ENCODE data around the gene KMT2D.

The KMT2D gene

DNA sequence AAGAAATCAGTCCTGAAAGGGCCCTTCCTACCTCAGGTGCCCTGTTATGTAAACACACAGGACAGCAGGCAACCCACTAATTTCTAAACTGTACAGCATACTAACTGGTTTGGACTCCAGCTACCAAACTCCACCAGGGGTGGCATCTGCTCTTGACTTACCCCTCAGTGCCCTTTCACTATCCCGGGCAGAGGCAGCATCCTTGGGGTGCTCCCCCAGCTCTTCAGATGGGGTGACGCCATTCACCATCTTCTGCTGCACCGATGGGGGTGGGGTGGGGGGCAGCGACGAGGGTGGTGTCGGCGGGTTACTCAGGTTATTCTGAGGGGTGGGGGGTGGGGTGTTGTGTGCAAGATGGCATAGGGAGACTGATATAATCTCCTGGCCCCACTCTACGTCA is 30.5 kb downstream of the KMT2D start:
- H3K4me3 ChIP-seq (ENCODE audit: low read length) = no peak overlapping the region
- DNase-seq (ENCODE audit: low read depth) = no peak
- TF ChIP-seq, protein P1, sequence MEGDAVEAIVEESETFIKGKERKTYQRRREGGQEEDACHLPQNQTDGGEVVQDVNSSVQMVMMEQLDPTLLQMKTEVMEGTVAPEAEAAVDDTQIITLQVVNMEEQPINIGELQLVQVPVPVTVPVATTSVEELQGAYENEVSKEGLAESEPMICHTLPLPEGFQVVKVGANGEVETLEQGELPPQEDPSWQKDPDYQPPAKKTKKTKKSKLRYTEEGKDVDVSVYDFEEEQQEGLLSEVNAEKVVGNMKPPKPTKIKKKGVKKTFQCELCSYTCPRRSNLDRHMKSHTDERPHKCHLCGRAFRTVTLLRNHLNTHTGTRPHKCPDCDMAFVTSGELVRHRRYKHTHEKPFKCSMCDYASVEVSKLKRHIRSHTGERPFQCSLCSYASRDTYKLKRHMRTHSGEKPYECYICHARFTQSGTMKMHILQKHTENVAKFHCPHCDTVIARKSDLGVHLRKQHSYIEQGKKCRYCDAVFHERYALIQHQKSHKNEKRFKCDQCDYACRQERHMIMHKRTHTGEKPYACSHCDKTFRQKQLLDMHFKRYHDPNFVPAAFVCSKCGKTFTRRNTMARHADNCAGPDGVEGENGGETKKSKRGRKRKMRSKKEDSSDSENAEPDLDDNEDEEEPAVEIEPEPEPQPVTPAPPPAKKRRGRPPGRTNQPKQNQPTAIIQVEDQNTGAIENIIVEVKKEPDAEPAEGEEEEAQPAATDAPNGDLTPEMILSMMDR (IDR thresholded peaks at IDR 0.05; ENCODE audit: insufficient read depth, low read depth, low read length, missing control alignments) = no peak

DNA sequence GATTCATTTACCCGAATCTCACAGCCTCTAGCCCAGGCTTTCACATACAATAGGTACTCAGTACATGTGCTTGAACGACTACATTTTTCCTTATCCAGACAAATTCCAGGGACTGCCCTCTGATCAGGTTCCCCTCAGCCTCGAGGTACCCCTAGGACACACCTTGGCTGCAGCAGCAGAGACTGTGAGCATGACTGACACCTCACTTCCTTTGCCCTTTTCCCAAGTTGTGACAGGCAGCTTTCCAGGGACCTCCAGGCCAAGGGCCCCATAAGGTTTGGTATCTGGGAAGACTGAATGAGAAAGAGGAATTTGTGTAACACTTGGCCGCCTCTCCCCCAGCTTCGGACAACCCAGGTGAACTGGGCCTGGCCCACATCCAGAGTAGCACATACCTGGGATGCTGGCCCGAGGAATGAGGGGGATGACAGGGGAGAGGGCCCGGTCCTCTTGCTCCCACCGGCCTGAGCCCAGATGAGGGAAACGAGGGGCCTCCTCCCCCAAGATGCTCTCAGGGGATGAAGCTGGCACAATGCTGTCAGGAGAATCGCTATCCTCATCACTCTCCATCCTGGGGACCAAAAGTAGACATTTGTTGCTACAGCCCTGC is 31.8 kb downstream of the KMT2D start:
- no peak for DNase-seq (ENCODE audit: low read depth)
- TF ChIP-seq, protein P1 (IDR thresholded peaks at IDR 0.05; ENCODE audit: insufficient read depth, low read depth, low read length, missing control alignments) = no peak
- no peak overlapping the region for H3K4me3 ChIP-seq (ENCODE audit: low read length)

DNA sequence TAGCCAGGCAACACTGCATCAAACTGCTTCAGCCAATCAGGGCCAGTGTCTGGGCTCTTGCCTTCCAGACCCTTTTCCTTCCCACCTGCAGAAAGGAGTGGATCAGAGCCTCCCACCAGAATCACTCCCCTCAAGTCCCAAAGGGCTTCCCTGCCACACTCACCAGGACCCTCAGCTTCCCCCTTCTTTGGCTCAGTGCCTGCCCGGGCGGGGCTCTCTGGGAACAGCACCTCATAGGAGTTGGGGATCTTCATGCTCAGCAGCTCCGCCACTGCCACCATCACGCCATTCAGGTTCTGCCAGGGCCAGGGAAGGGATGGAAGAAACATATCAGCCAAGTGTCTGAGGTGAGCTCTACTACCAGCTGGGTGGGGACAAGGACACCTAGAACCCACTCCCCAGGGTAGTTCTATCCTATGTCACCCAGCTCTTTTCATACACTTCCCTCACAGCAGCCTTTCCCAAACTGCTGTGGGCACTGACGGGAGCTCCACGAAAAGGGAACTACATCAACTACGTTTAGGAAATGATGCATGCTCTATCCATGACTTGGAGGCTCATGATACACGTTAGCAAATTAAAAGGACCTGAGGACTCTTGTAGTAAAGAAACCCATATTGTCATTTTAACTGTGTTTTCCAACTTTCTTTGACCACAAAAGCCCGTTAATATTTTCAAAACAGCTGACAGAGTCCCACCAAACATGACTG is 32.6 kb downstream of the KMT2D start:
- no peak overlapping the region for H3K4me3 ChIP-seq (ENCODE audit: low read length)
- TF ChIP-seq, protein P1 (IDR thresholded peaks at IDR 0.05; ENCODE audit: insufficient read depth, low read depth, low read length, missing control alignments) = no peak
- DNase-seq (ENCODE audit: low read depth) = no peak

DNA sequence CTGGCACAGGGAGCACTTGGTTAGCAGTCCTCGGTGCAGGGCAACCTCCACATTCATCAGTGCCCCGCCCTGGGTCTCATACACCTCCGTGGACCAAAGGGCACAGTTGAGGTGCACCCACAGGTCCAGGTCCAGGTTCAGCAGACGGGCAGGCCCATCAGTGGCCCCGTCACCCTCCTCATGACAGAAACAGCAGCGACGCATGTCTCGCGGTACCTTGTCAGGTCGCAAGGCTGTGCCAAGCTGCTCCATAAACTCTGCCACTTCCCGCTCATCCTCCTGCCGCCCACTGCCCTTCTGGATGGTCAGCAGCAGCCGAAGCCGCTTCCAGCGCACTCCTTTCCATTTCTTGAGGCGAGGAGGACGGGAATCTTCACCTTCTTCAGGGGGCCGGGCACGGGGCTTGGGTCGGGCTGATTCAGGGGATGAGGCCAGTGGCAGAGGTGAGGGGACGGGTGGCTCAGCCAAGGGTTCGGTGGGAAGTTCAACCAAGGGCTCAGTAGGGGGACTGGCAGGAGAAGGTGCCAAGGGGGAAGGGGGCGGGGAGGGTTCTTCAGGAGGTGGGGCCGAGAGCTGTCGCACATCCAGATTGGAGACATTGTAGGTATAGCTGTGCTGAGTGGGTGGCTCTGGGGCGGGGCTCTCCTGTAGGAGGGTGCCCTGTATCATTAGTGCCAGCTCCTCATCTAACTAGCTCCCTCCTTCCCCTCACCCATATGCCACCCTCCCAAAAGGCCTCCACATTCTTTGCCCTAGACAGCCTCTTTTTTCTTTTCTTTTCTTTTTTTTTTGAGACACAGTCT is 33.7 kb downstream of the KMT2D start:
- no peak overlapping the region for H3K4me3 ChIP-seq (ENCODE audit: low read length)
- TF ChIP-seq, protein P1 (IDR thresholded peaks at IDR 0.05; ENCODE audit: insufficient read depth, low read depth, low read length, missing control alignments) = no peak
- no peak for DNase-seq (ENCODE audit: low read depth)

DNA sequence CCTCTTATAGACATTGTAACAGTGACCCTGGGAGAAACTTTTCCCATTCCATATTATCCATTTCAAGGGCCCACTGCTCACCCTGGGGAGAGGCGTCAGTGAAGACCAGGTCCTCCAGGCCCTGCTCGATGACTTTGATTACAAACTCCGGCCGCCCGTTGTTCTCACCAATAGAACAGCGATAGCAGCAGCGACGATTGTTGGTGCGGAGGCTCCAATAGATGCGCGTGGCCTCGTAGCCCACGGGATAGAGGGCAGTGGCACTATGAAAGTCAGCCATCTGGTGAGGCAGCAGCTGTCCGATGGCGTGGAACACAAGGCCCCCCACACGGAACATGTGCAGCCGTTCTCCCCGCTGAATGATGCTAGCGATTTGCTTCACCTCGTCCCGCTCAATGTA is 34.5 kb downstream of the KMT2D start:
- TF ChIP-seq, protein P1 (IDR thresholded peaks at IDR 0.05; ENCODE audit: insufficient read depth, low read depth, low read length, missing control alignments) = no peak
- DNase-seq (ENCODE audit: low read depth) = no peak
- H3K4me3 ChIP-seq (ENCODE audit: low read length) = no peak overlapping the region

DNA sequence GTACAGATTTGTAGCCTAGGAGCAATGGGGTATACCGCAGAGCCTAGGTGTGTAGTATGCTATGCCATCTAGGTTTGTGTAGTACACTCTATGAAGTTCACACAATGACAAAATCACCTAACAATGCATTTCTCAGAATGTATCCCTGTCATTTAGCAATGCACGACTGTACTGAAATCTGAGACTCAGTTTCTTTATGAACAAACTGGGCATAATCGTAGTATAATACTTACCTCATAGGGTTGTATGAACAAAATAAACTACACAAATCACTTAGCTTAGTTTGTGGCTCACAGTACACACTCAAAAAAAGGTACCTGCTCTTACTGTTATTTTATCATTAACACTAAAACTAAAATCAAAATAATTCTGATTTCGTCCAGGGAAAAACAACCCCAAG is 35.1 kb downstream of the KMT2D start:
- no peak for DNase-seq (ENCODE audit: low read depth)
- TF ChIP-seq, protein P1 (IDR thresholded peaks at IDR 0.05; ENCODE audit: insufficient read depth, low read depth, low read length, missing control alignments) = no peak
- H3K4me3 ChIP-seq (ENCODE audit: low read length) = no peak overlapping the region

Measured in epithelial cell of esophagus (primary cell).